Heart right ventricle (tissue), 16 donors: ENCODE measurements around the gene SGSM2. TPM values are rescaled to one million over a fixed set of nuclear protein-coding genes. Genes with fewer than 3 reads are reported as not detected.

Source experiments
- ATAC-seq, 8 donors: fragments of 200-7000 bp; cut with Tn5 transposase; one replicate each; pipeline ENCODE4 v1.9.1; 2020; ENCODE audit warnings: mild to moderate bottlenecking in 8 of 8, moderate library complexity in 8 of 8, moderate number of reproducible peaks in 1 of 8
- DNase-seq, 2 donors: peaks; one replicate each; pipeline ENCODE4 v3.0.0-alpha.2; 2020
- H3K27ac ChIP-seq, 10 donors: fragments of 200-600 bp; sonication (generic) in 2 of 10; one replicate each; pipeline versions ENCODE4 v1.5.0 to v1.8.0; 2020 to 2022; ENCODE audit warnings: mild to moderate bottlenecking in 3 of 10
- H3K27me3 ChIP-seq, 7 donors: fragments of 200-600 bp; one replicate each; pipeline ENCODE4 v1.8.0; 2021 to 2022; ENCODE audit warnings: mild to moderate bottlenecking in 2 of 7
- H3K36me3 ChIP-seq, 9 donors: fragments of 200-600 bp; sonication (generic) in 1 of 9; one replicate each; pipeline versions ENCODE4 v1.5.0 to v1.8.0; 2020 to 2022; ENCODE audit warnings: mild to moderate bottlenecking in 2 of 9
- H3K4me1 ChIP-seq, 9 donors: fragments of 200-600 bp; sonication (generic) in 1 of 9; one replicate each; pipeline versions ENCODE4 v1.5.0 to v1.8.0; 2020 to 2022; ENCODE audit warnings: mild to moderate bottlenecking in 4 of 9
- H3K4me3 ChIP-seq, 10 donors: fragments of 200-600 bp; sonication (generic) in 2 of 10; one replicate each; pipeline versions ENCODE4 v1.5.0 to v1.8.0; 2020 to 2022; ENCODE audit warnings: mild to moderate bottlenecking in 7 of 10, moderate library complexity in 2 of 10
- H3K9me3 ChIP-seq, 11 donors: fragments of 200-600 bp in 10 of 11; sonication (generic) in 2 of 11; one replicate each; pipeline versions ENCODE4 v1.5.0 to v1.8.0; 2013 to 2022; ENCODE audit warnings: mild to moderate bottlenecking in 2 of 11, control low read depth in 1 of 11, moderate library complexity in 1 of 11
- CTCF ChIP-seq, 9 donors: fragments of 200-600 bp; sonication (generic) in 2 of 9; IDR thresholded peaks; one replicate each; pipeline versions ENCODE4 v1.5.0 to v1.8.0; 2021 to 2022; ENCODE audit warnings: antibody characterized with exemption in 9 of 9, mild to moderate bottlenecking in 5 of 9, moderate library complexity in 1 of 9
- WGBS, 2 donors: extraction: QIAGEN DNeasy Blood & Tissue Kit; methylation state at CpG; one replicate each; pipeline ENCODE4 v1.1.7; 2013; ENCODE audit warnings: inconsistent platforms in 1 of 2; 5-methylcytosine and 5-hydroxymethylcytosine counted together
- intact Hi-C, 10 donors: fragments of 100-400 bp; cut with DNase I; formaldehyde crosslinking; loops; one replicate each; pipeline versions ENCODE4 v1.11.1 to v1.14.2; 2022
- polyA plus RNA-seq, 2 donors: library from polyadenylated mRNA; stranded (reverse); fragments of 200-250 nt; gene quantifications; one replicate each; pipeline ENCODE4 v1.2.3, GENCODE V29; 2013
- total RNA-seq, 10 donors: library from RNA; stranded (reverse); fragmentation: NEBNext Ultra II Directional in 3 of 10; extraction: Animal tissue kit (Norgen Biotek cat#: 25700) in 3 of 10; gene quantifications; one replicate each; pipeline versions ENCODE4 v1.2.1 to v1.2.4, GENCODE V29; 2021 to 2023
- donor health status: Arrhythmogenic right ventricular cardiomyopathy.
- donor health status: ischemic (EF 13 %, LVEDD 7.1; RV severe dilation, severe dysfunction).
- donor health status: healthy with polysubstance abuse.
- donor health status: DM: no; HTN: yes; CAD: no.
- donor health status: DM: no; HTN: no; CAD: no.
- donor health status: ischemic (EF 25% LVEDD 6.9; RV normal size, moderate dysfunction).
- donor health status: ischemic (EF 25% LVEDD 5.7; RV mildly dilated, moderate dysfunction).
- donor health status: healthy.
- donor health status: DM: yes; HTN: yes; CAD: no.
- donor health status: Ischemic cardiomyopathy.
- donor health status: ischemic (EF 35%, LVEDD 5.7; RV mildly dilated, moderate dysfunction).
- donor health status: nonischemic (EF 11% LVEDD 7.7; RV severe dilation, severe dysfunction).
- donor health status: DM: yes; HTN: yes; CAD: no.
- donor health status: PGD.
- donor health status: ischemic (EF 29% LVEDD 5.4; RV normal size, mild dysfunction).
- donor health status: nonischemic (EF 23%, LVEDD 6.1; RV moderate dilation, normal function).

The SGSM2 gene
- total and polyA plus RNA-seq, 12 donors, result 21.0 to 75.1 (median 27.0) TPM

DNA sequence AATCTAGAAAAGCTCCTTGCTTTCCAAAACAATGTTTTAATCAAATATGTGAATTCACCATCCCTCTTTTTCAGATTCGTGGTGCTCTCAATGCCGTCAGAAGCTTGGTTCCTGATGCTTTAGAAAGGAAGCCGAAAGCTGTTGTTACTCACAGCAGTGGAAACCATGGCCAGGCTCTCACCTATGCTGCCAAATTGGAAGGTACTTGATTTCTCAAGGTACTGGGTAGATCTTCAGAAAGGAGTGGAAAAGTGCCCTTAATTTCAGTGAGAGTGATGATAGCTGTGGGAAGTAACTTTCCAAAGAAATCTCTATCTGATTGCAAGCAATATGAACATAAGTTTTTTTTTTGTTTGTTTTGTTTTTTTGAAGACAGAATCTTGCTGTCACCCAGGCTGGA lies 19.5 kb upstream of the SGSM2 start:
- TF ChIP-seq CTCF (IDR thresholded peaks at IDR 0.05), result no peak
- Histone ChIP-seq H3K4me3 (no peak overlapping the region), H3K27me3 (no peaks in the 10 kb centered on the region), H3K27ac (no peak overlapping the region), H3K36me3 (peaks cover 0 to 48% (median 4%) of the 10 kb centered on the region in 9 donors), H3K4me1 (peaks cover 0 to 5% (median 0%) of the 10 kb centered on the region in 9 donors), H3K9me3 (no peaks in the 10 kb centered on the region)
- no peak for DNase-seq
- intact Hi-C loops, result no loop called here
- no peak for ATAC-seq
- 93 to 95% methylated on average over 3 of the region's 3 CpGs for WGBS, 2 donors

- H3K27ac ChIP-seq, result no peak overlapping the region
- H3K4me1 ChIP-seq, result peaks cover 0 to 5% (median 0%) of the 10 kb centered on the region in 9 donors
- ATAC-seq, result no peak
- no peak for TF ChIP-seq CTCF (IDR thresholded peaks at IDR 0.05)
- peaks cover 0 to 61% (median 17%) of the 10 kb centered on the region in 9 donors for H3K36me3 ChIP-seq
- H3K27me3 ChIP-seq, result no peaks in the 10 kb centered on the region
- no peak for DNase-seq
- H3K9me3 ChIP-seq, result no peaks in the 10 kb centered on the region
- intact Hi-C loops, result no loop called here
- H3K4me3 ChIP-seq, result no peak overlapping the region
Observed at GRCh38 chr17:2319051-2319450, 18.2 kb upstream of the SGSM2 start.

DNA sequence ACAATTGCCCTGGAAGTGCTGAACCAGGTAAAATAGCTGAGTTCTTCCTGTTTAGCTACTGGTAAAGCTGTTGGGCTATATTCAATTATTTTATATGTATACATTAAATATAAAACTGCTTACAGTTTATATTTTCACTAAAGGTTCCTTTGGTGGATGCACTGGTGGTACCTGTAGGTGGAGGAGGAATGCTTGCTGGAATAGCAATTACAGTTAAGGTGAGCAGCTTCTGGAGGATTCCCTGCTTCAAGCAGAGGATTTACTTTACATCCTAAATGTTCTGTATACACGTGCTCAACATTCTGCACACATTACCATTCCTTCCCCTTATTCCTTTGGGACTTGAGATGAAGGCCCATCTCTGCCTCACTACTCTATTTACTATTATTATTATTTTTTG lies 15.9 kb upstream of the SGSM2 start:
- no peak overlapping the region for H3K4me3 ChIP-seq
- peaks cover 0 to 5% (median 0%) of the 10 kb centered on the region in 9 donors for H3K4me1 ChIP-seq
- no peaks in the 10 kb centered on the region for H3K9me3 ChIP-seq
- DNase-seq (no peak), ATAC-seq (no peak)
- no peak for TF ChIP-seq CTCF (IDR thresholded peaks at IDR 0.05)
- H3K27me3 ChIP-seq, result no peaks in the 10 kb centered on the region
- H3K27ac ChIP-seq, result no peak overlapping the region
- peaks cover 0 to 81% (median 40%) of the 10 kb centered on the region in 9 donors for H3K36me3 ChIP-seq
- 49 to 59% methylated on average over 1 of the region's 1 CpG for WGBS, 2 donors
- intact Hi-C loops, result no loop called here

DNA sequence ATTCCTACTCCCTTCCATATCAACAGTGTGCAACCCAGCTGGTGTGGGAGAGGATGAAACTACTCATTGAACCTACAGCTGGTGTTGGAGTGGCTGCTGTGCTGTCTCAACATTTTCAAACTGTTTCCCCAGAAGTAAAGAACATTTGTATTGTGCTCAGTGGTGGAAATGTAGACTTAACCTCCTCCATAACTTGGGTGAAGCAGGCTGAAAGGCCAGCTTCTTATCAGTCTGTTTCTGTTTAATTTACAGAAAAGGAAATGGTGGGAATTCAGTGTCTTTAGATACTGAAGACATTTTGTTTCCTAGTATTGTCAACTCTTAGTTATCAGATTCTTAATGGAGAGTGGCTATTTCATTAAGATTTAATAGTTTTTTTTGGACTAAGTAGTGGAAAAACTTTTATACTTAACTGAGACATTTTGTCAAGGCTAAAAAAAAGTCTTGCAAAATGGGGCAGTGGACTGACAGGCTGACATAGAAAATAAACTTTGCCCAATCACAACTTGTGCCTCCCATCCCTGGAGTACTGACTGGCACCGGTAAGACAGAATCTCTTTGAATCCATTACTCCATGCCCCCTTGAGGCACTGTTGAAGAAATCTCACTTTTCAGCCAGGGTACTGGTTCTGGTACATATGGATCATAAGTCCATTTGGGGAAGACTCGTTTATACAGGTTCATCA lies 13.5 kb upstream of the SGSM2 start:
- no peak overlapping the region for H3K27ac ChIP-seq
- peaks cover 0 to 2% (median 0%) of the 10 kb centered on the region in 9 donors for H3K4me1 ChIP-seq
- no peaks in the 10 kb centered on the region for H3K9me3 ChIP-seq
- no peak for TF ChIP-seq CTCF (IDR thresholded peaks at IDR 0.05)
- intact Hi-C loops, result no loop called here
- no peak overlapping the region for H3K4me3 ChIP-seq
- H3K27me3 ChIP-seq, result no peaks in the 10 kb centered on the region
- ATAC-seq (peak in 1 of 8 donors; percentile 19), DNase-seq (no peak)
- WGBS, 2 donors, result 74 to 76% methylated on average over 2 of the region's 2 CpGs
- peaks cover 0 to 95% (median 59%) of the 10 kb centered on the region in 9 donors for H3K36me3 ChIP-seq
